ENCODE results near the gene MLIP.

DNA sequence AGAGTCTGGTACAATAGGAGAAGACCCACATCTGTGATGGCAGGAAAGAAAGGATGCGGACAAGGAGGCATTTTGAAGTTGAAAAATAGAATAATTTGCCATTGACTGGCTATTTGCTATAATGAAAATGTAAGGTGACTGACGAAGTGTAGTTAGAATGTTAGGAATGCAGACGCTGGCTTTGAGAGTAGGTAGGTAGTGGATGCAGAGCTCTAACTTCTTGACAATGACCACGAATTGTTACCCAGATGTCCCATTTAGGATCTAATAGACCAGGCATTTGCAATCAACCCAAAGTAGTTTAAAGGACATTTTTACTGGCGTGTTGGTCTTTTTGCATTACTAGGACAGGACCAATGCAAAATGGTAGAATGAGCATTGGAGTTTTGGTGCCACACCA is 14.2 kb downstream of the MLIP start:
- TF ChIP-seq, protein P1, sequence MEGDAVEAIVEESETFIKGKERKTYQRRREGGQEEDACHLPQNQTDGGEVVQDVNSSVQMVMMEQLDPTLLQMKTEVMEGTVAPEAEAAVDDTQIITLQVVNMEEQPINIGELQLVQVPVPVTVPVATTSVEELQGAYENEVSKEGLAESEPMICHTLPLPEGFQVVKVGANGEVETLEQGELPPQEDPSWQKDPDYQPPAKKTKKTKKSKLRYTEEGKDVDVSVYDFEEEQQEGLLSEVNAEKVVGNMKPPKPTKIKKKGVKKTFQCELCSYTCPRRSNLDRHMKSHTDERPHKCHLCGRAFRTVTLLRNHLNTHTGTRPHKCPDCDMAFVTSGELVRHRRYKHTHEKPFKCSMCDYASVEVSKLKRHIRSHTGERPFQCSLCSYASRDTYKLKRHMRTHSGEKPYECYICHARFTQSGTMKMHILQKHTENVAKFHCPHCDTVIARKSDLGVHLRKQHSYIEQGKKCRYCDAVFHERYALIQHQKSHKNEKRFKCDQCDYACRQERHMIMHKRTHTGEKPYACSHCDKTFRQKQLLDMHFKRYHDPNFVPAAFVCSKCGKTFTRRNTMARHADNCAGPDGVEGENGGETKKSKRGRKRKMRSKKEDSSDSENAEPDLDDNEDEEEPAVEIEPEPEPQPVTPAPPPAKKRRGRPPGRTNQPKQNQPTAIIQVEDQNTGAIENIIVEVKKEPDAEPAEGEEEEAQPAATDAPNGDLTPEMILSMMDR (IDR thresholded peaks at IDR 0.05), result no peak
- TF ChIP-seq POLR2A (IDR thresholded peaks at IDR 0.05), result no peak
